Measurements from ENCODE around the gene FMO1. TPM values are rescaled to one million over a fixed set of nuclear protein-coding genes. Genes with fewer than 3 reads are reported as not detected.

FMO1 gene
- polyA plus RNA-seq: 123 TPM
- long read RNA-seq, donor 1, transcript FMO1-208 (9 exons, 2,156 nt): major isoform, 10 of 28 reads
- long read RNA-seq, donor 1, partial matches to known transcripts: 15 of 28 reads
- long read RNA-seq, donor 1, other reads (novel, unspliced or antisense): 0 of 28 reads
- long read RNA-seq, donor 2, transcript FMO1-202 (9 exons, 2,155 nt): minor isoform, 7 of 92 reads
- long read RNA-seq, donor 2, transcript FMO1-201 (8 exons, 2,160 nt): minor isoform, 5 of 92 reads
- long read RNA-seq, donor 2, transcript FMO1-208 (9 exons, 2,156 nt): major isoform, 20 of 92 reads
- long read RNA-seq, donor 2, partial matches to known transcripts: 60 of 92 reads
- long read RNA-seq, donor 2, other reads (novel, unspliced or antisense): 0 of 92 reads
- long read RNA-seq, donor 3: 0 reads
- long read RNA-seq, donor 4, partial matches to known transcripts: 0 of 2 reads
- long read RNA-seq, donor 4, other reads (novel, unspliced or antisense): 0 of 2 reads
- long read RNA-seq, donor 5, transcript FMO1-208 (9 exons, 2,156 nt): major isoform, 9 of 28 reads
- long read RNA-seq, donor 5, partial matches to known transcripts: 13 of 28 reads
- long read RNA-seq, donor 5, other reads (novel, unspliced or antisense): 0 of 28 reads
- long read RNA-seq, donor 6, transcript FMO1-208 (9 exons, 2,156 nt): major isoform, 15 of 36 reads
- long read RNA-seq, donor 6, partial matches to known transcripts: 16 of 36 reads
- long read RNA-seq, donor 6, other reads (novel, unspliced or antisense): 0 of 36 reads
- long read RNA-seq, donor 7, transcript FMO1-208 (9 exons, 2,156 nt): major isoform, 9 of 21 reads
- long read RNA-seq, donor 7, partial matches to known transcripts: 8 of 21 reads
- long read RNA-seq, donor 7, other reads (novel, unspliced or antisense): 0 of 21 reads
- long read RNA-seq, donor 8, transcript FMO1-208 (9 exons, 2,156 nt): major isoform, 29 of 88 reads
- long read RNA-seq, donor 8, partial matches to known transcripts: 43 of 88 reads
- long read RNA-seq, donor 8, other reads (novel, unspliced or antisense): 8 of 88 reads
- long read RNA-seq, donor 9, transcript FMO1-208 (9 exons, 2,156 nt): major isoform, 32 of 95 reads
- long read RNA-seq, donor 9, partial matches to known transcripts: 49 of 95 reads
- long read RNA-seq, donor 9, other reads (novel, unspliced or antisense): 5 of 95 reads
- long read RNA-seq, donor 10, transcript FMO1-202 (9 exons, 2,155 nt): minor isoform, 7 of 61 reads
- long read RNA-seq, donor 10, transcript FMO1-208 (9 exons, 2,156 nt): major isoform, 21 of 61 reads
- long read RNA-seq, donor 10, partial matches to known transcripts: 29 of 61 reads
- long read RNA-seq, donor 10, other reads (novel, unspliced or antisense): 0 of 61 reads
- long read RNA-seq, donor 11, transcript FMO1-208 (9 exons, 2,156 nt): major isoform, 11 of 27 reads
- long read RNA-seq, donor 11, partial matches to known transcripts: 9 of 27 reads
- long read RNA-seq, donor 11, other reads (novel, unspliced or antisense): 0 of 27 reads

DNA sequence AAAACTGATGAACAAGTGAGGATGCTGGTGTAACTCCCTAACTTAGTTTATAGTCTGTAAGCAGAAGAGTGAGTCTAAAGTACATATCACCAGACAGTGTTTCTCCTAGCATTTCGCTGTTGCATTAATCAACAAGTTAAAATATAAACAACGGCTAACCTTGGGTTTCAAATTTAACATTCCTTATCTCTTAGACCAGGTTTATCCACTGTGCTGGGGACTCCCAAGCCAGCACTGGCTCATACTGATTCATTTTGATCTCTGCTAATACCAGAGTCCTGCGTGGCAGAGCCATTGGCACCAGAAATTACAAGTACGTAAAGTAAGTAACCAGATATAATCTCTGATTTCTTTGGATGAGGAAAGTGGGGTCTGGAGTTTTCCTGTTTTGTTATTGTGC is at the start of gene FMO1:
Gene FMO1, plus strand, starts transcription at position 193 of the 400 bp plus-strand sequence. CDS start 9,594 bp downstream, outside the sequence.
- 20% methylated on average over 1 of the region's 4 CpGs for WGBS (ENCODE audit: insufficient coverage, low lambda C conversion rate)
- peak within 1 kb of the TSS; percentile 93 for H3K27ac ChIP-seq (ENCODE audit: low read length)
- H3K36me3 ChIP-seq (ENCODE audit: control insufficient read depth, insufficient read depth, low read length): no peaks in the 10 kb centered on the region
- H3K9me3 ChIP-seq (ENCODE audit: control insufficient read depth, low read depth, low read length): no peaks in the 10 kb centered on the region
- H3K4me1 ChIP-seq (ENCODE audit: control insufficient read depth, insufficient read depth, low read length): peaks cover 23% of the 10 kb centered on the region
- peak in 1 of 2 donors; percentile 67 for DNase-seq
- peak within 1 kb of the TSS; percentile 65 for H3K4me3 ChIP-seq (ENCODE audit: low read length)
- H3K27me3 ChIP-seq (ENCODE audit: control insufficient read depth, insufficient read depth, low read length): no peaks in the 10 kb centered on the region

DNA sequence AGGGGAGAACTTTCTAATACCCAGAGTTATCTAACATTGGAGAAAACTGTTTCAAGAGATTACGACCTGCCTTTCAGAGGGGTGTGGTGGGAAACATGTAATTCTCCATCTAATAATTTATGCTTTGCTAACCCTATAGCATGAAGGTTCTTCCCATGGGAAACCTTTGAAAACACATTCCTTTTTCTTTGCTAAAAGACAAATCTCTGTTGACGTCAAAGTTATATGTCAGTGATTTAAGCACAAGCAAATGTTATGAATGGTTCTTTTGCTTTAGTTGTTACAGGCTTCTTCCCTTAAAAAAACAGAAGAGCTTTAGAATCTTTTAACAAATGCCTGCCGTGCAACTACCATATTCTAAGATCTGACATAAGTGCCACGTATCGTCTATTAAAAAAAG is 44.0 kb upstream of the FMO1 start:
- no peak for DNase-seq
- no peak overlapping the region for H3K4me3 ChIP-seq (ENCODE audit: low read length)
- WGBS (ENCODE audit: insufficient coverage, low lambda C conversion rate): 70% methylated on average over 2 of the region's 5 CpGs
- H3K36me3 ChIP-seq (ENCODE audit: control insufficient read depth, insufficient read depth, low read length): no peaks in the 10 kb centered on the region
- H3K9me3 ChIP-seq (ENCODE audit: control insufficient read depth, low read depth, low read length): no peaks in the 10 kb centered on the region
- peaks cover 4% of the 10 kb centered on the region for H3K4me1 ChIP-seq (ENCODE audit: control insufficient read depth, insufficient read depth, low read length)
- H3K27ac ChIP-seq (ENCODE audit: low read length): no peak overlapping the region
- H3K27me3 ChIP-seq (ENCODE audit: control insufficient read depth, insufficient read depth, low read length): no peaks in the 10 kb centered on the region

- peaks cover 8% of the 10 kb centered on the region for H3K4me1 ChIP-seq (ENCODE audit: control insufficient read depth, insufficient read depth, low read length)
- H3K27me3 ChIP-seq (ENCODE audit: control insufficient read depth, insufficient read depth, low read length): no peaks in the 10 kb centered on the region
- no peaks in the 10 kb centered on the region for H3K36me3 ChIP-seq (ENCODE audit: control insufficient read depth, insufficient read depth, low read length)
- no peak overlapping the region for H3K27ac ChIP-seq (ENCODE audit: low read length)
- WGBS (ENCODE audit: insufficient coverage, low lambda C conversion rate): 50% methylated on average over 1 of the region's 3 CpGs
- H3K9me3 ChIP-seq (ENCODE audit: control insufficient read depth, low read depth, low read length): no peaks in the 10 kb centered on the region
- no peak overlapping the region for H3K4me3 ChIP-seq (ENCODE audit: low read length)
- DNase-seq: no peak
Observed at GRCh38 chr1:171206204-171206977, 41.9 kb upstream of the FMO1 start.

DNA sequence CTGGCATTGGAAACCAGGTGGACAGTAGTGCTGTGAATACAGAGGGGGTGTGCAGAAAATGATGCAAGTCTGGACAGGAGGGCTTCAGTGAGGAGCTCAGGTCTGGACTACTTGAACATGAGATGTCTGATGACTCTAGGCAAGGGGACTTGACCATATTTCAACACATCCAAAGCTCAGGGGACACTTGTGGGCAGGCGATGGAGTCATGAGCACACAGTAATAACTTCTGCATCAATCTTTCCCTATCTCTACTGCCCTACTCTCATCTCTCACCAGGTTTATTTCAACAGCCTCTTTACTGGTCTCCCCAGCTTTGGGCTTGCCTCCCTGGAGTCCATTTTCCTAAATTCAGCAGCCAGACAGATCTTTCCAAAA is 41.3 kb upstream of the FMO1 start:
- Histone ChIP-seq H3K27me3 (ENCODE audit: control insufficient read depth, insufficient read depth, low read length) (no peaks in the 10 kb centered on the region), H3K9me3 (ENCODE audit: control insufficient read depth, low read depth, low read length) (no peaks in the 10 kb centered on the region), H3K4me1 (ENCODE audit: control insufficient read depth, insufficient read depth, low read length) (peaks cover 8% of the 10 kb centered on the region), H3K36me3 (ENCODE audit: control insufficient read depth, insufficient read depth, low read length) (no peaks in the 10 kb centered on the region), H3K27ac (ENCODE audit: low read length) (no peak overlapping the region), H3K4me3 (ENCODE audit: low read length) (no peak overlapping the region)
- WGBS (ENCODE audit: insufficient coverage, low lambda C conversion rate): no CpG with 5 or more reads among the region's 1 CpG
- no peak for DNase-seq

DNA sequence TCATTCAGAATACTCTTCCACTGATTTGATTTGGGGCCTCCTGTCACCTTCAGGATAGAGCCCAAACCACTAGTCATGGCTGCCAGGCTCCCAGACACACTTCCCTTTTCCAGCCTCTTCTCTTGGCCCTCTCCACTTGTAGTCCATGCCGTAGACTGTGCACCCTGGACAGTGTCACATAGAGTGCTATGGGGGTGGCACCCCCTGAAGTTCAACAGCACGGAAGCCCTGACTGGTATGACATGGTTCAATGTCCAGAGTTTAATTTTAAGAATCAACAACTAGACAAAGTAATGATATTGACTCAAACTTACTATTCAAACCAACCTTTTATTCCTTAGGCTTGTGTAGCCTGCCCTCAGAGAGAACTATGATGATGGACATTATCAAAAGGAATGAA is 40.9 kb upstream of the FMO1 start:
- Histone ChIP-seq H3K4me3 (ENCODE audit: low read length) (no peak overlapping the region), H3K27me3 (ENCODE audit: control insufficient read depth, insufficient read depth, low read length) (no peaks in the 10 kb centered on the region), H3K4me1 (ENCODE audit: control insufficient read depth, insufficient read depth, low read length) (peaks cover 8% of the 10 kb centered on the region), H3K36me3 (ENCODE audit: control insufficient read depth, insufficient read depth, low read length) (no peaks in the 10 kb centered on the region), H3K9me3 (ENCODE audit: control insufficient read depth, low read depth, low read length) (no peaks in the 10 kb centered on the region), H3K27ac (ENCODE audit: low read length) (no peak overlapping the region)
- no CpG with 5 or more reads among the region's 2 CpGs for WGBS (ENCODE audit: insufficient coverage, low lambda C conversion rate)
- DNase-seq: peak; percentile 35 to 60

DNA sequence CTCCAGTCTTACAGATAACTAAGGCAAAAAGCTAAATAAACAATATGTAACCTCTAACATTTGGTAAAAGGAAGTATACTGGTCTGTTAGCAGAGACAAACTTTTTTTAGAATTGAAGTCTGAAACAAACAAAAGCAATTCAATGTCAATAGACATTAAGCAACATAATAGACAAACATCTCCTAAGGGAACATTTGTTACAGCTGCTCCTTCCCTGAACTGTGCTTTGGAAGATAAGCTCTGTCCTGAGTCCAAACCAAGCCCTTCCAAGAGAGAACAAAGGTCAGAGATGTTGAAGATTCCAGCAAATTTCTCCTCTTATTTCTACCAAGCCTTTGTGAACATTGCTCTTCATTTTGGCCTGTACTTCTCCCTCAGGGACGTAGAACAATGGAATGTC is 37.9 kb upstream of the FMO1 start:
- peak; percentile 77 to 86 for DNase-seq

GRCh38 chr1:171212607-171213351 is 35.5 kb upstream of the FMO1 start:
- Histone ChIP-seq H3K4me3 (ENCODE audit: low read length) (no peak overlapping the region), H3K27ac (ENCODE audit: low read length) (no peak overlapping the region), H3K4me1 (ENCODE audit: control insufficient read depth, insufficient read depth, low read length) (peaks cover 4% of the 10 kb centered on the region), H3K27me3 (ENCODE audit: control insufficient read depth, insufficient read depth, low read length) (no peaks in the 10 kb centered on the region), H3K36me3 (ENCODE audit: control insufficient read depth, insufficient read depth, low read length) (no peaks in the 10 kb centered on the region), H3K9me3 (ENCODE audit: control insufficient read depth, low read depth, low read length) (no peaks in the 10 kb centered on the region)
- WGBS (ENCODE audit: insufficient coverage, low lambda C conversion rate): 100% methylated on average over 1 of the region's 3 CpGs
- DNase-seq: no peak

More for the DNA sequence above, 37.9 kb upstream of the FMO1 start:
- Histone ChIP-seq H3K36me3 (ENCODE audit: control insufficient read depth, insufficient read depth, low read length) (no peaks in the 10 kb centered on the region), H3K4me3 (ENCODE audit: low read length) (no peak overlapping the region), H3K4me1 (ENCODE audit: control insufficient read depth, insufficient read depth, low read length) (peaks cover 8% of the 10 kb centered on the region), H3K27ac (ENCODE audit: low read length) (peak overlapping the region; percentile 65), H3K9me3 (ENCODE audit: control insufficient read depth, low read depth, low read length) (no peaks in the 10 kb centered on the region), H3K27me3 (ENCODE audit: control insufficient read depth, insufficient read depth, low read length) (no peaks in the 10 kb centered on the region)
- no CpG with 5 or more reads among the region's 1 CpG for WGBS (ENCODE audit: insufficient coverage, low lambda C conversion rate)

- H3K36me3 ChIP-seq (ENCODE audit: control insufficient read depth, insufficient read depth, low read length): no peaks in the 10 kb centered on the region
- H3K27ac ChIP-seq (ENCODE audit: low read length): no peak overlapping the region
- peaks cover 4% of the 10 kb centered on the region for H3K4me1 ChIP-seq (ENCODE audit: control insufficient read depth, insufficient read depth, low read length)
- no peaks in the 10 kb centered on the region for H3K27me3 ChIP-seq (ENCODE audit: control insufficient read depth, insufficient read depth, low read length)
- no peak for DNase-seq
- no peak overlapping the region for H3K4me3 ChIP-seq (ENCODE audit: low read length)
- WGBS (ENCODE audit: insufficient coverage, low lambda C conversion rate): 67% methylated on average over 1 of the region's 12 CpGs
- no peaks in the 10 kb centered on the region for H3K9me3 ChIP-seq (ENCODE audit: control insufficient read depth, low read depth, low read length)
Observed at GRCh38 chr1:171213559-171214454, 34.5 kb upstream of the FMO1 start.
